SK-N-SH treated with all-trans-retinoic acid at 6 μM for 48 hours (cell line): ENCODE measurements around the gene HMGB3.

ENCODE experiments used
- ATAC-seq: fragments of 200-7000 bp; cut with Tn5 transposase; 3 replicates; pipeline ENCODE4 v1.9.1; 2020; ENCODE audit warnings: mild to moderate bottlenecking, moderate library complexity
- ARNTL ChIP-seq: fragments of 450-650 bp; formaldehyde crosslinking; IDR thresholded peaks from 2 replicates; pipeline ENCODE4 v1.5.0; 2020; ENCODE audit warnings: low read depth, mild to moderate bottlenecking, moderate library complexity, borderline replicate concordance
- BACH2 ChIP-seq: fragments of 250-450 bp; sonication (Bioruptor Pico); IDR thresholded peaks from 2 replicates; pipeline ENCODE4 v1.9.0; 2021; ENCODE audit warnings: mild to moderate bottlenecking, borderline replicate concordance
- CSDC2 ChIP-seq: fragments of 250-450 bp; sonication (Bioruptor Pico); IDR thresholded peaks from 2 replicates; pipeline ENCODE4 v1.5.0; 2020; ENCODE audit warnings: mild to moderate bottlenecking, moderate library complexity
- ESRRG ChIP-seq: fragments of 250-450 bp; sonication (Bioruptor Pico); IDR thresholded peaks from 2 replicates; pipeline ENCODE4 v1.6.1; 2021; ENCODE audit warnings: mild to moderate bottlenecking
- ISL1 ChIP-seq: fragments of 250-450 bp; sonication (Bioruptor Pico); IDR thresholded peaks from 2 replicates; pipeline ENCODE4 v2.1.2; 2022; ENCODE audit warnings: mild to moderate bottlenecking, moderate library complexity
- PATZ1 ChIP-seq: fragments of 250-450 bp; sonication (Bioruptor Pico); IDR thresholded peaks from 2 replicates; pipeline ENCODE4 v1.8.0; 2020; ENCODE audit warnings: mild to moderate bottlenecking, moderate library complexity, borderline replicate concordance
- PPARA ChIP-seq: fragments of 250-450 bp; sonication (Bioruptor Pico); IDR thresholded peaks from 2 replicates; pipeline ENCODE4 v1.5.0; 2020; ENCODE audit warnings: mild to moderate bottlenecking, borderline replicate concordance
- RARB ChIP-seq: fragments of 250-450 bp; sonication (Bioruptor Pico); IDR thresholded peaks from 2 replicates; pipeline ENCODE4 v1.8.0; 2021; ENCODE audit warnings: mild to moderate bottlenecking, moderate library complexity
- SNAI2 ChIP-seq: fragments of 250-450 bp; sonication (Bioruptor Pico); IDR thresholded peaks from 2 replicates; pipeline ENCODE4 v1.5.0; 2020; ENCODE audit warnings: mild to moderate bottlenecking, moderate library complexity
- TCF4 ChIP-seq: fragments of 250-450 bp; sonication (Bioruptor Pico); IDR thresholded peaks from 2 replicates; pipeline ENCODE4 v1.8.0; 2021; ENCODE audit warnings: mild to moderate bottlenecking, moderate library complexity, borderline replicate concordance
- TOX ChIP-seq: fragments of 250-450 bp; sonication (Bioruptor Pico); IDR thresholded peaks from 2 replicates; pipeline ENCODE4 v1.8.0; 2021; ENCODE audit warnings: mild to moderate bottlenecking, moderate library complexity, borderline replicate concordance
- TSHZ2 ChIP-seq: fragments of 250-450 bp; sonication (Bioruptor Pico); IDR thresholded peaks from 2 replicates; pipeline ENCODE4 v1.5.0; 2020; ENCODE audit warnings: mild to moderate bottlenecking, moderate library complexity
- ZC3H10 ChIP-seq: fragments of 250-450 bp; sonication (Bioruptor Pico); IDR thresholded peaks from 2 replicates; pipeline ENCODE4 v1.5.1; 2021; ENCODE audit warnings: mild to moderate bottlenecking, moderate library complexity
- ZFP3 ChIP-seq: fragments of 250-450 bp; sonication (Bioruptor Pico); IDR thresholded peaks from 2 replicates; pipeline ENCODE4 v1.5.0; 2020; ENCODE audit warnings: mild to moderate bottlenecking, moderate library complexity
- ZFP30 ChIP-seq: fragments of 450-650 bp; formaldehyde crosslinking; IDR thresholded peaks from 2 replicates; pipeline ENCODE4 v1.5.0; 2022; ENCODE audit warnings: mild to moderate bottlenecking, moderate library complexity
- ZNF70 ChIP-seq: fragments of 450-650 bp; formaldehyde crosslinking; IDR thresholded peaks from 2 replicates; pipeline ENCODE4 v1.5.0; 2020; ENCODE audit warnings: mild to moderate bottlenecking, moderate library complexity
- ZNF8 ChIP-seq: fragments of 450-650 bp; formaldehyde crosslinking; IDR thresholded peaks from 2 replicates; pipeline ENCODE4 v1.5.0; 2020; ENCODE audit warnings: mild to moderate bottlenecking, moderate library complexity
- TF ChIP-seq, protein P1 (sequence below): fragments of 250-450 bp; sonication (Bioruptor Pico); IDR thresholded peaks from 2 replicates; pipeline ENCODE4 v1.8.0; 2021; ENCODE audit warnings: low read depth, mild to moderate bottlenecking, moderate library complexity, borderline replicate concordance
- TF ChIP-seq, protein P2 (sequence below): fragments of 250-450 bp; sonication (Bioruptor Pico); IDR thresholded peaks from 2 replicates; pipeline ENCODE4 v1.5.1; 2021; ENCODE audit warnings: mild to moderate bottlenecking, moderate library complexity

The HMGB3 gene

DNA sequence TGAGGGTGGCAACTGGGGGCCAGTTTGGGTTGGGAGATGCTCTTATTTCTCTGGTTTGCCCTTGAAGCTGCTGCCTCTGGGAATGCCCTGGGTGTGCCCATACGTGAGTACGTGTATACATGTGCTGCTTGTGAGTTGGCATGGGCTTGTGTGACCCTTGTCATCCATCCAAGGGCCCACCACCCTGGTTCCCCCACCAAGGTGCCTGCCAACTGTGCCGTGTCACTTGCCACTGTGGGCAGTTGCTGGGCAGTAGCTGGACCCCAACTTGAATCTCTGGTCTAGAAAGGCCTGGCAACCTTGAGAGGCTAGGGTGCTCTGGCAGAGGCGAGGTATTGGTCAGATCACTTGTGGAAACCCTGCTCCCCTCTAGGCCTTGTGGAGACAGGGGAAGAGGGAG, 2.4 kb upstream of the HMGB3 start:
- TF ChIP-seq, protein P1, sequence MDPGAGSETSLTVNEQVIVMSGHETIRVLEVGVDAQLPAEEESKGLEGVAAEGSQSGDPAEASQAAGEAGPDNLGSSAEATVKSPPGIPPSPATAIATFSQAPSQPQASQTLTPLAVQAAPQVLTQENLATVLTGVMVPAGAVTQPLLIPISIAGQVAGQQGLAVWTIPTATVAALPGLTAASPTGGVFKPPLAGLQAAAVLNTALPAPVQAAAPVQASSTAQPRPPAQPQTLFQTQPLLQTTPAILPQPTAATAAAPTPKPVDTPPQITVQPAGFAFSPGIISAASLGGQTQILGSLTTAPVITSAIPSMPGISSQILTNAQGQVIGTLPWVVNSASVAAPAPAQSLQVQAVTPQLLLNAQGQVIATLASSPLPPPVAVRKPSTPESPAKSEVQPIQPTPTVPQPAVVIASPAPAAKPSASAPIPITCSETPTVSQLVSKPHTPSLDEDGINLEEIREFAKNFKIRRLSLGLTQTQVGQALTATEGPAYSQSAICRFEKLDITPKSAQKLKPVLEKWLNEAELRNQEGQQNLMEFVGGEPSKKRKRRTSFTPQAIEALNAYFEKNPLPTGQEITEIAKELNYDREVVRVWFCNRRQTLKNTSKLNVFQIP (CRISPR knock-in tag) = no peak
- TF ChIP-seq ESRRG (CRISPR knock-in tag) (no peak), PATZ1 (no peak), ZNF8 (CRISPR knock-in tag) (no peak), PPARA (CRISPR knock-in tag) (no peak), SNAI2 (CRISPR knock-in tag) (no peak), ZFP30 (CRISPR knock-in tag) (no peak), TOX (CRISPR knock-in tag) (no peak), ISL1 (CRISPR knock-in tag) (no peak), ARNTL (CRISPR knock-in tag) (no peak), ZFP3 (CRISPR knock-in tag) (no peak), TSHZ2 (CRISPR knock-in tag) (no peak), TCF4 (CRISPR knock-in tag) (no peak), ZC3H10 (CRISPR knock-in tag) (no peak), CSDC2 (no peak), BACH2 (no peak)
- TF ChIP-seq, protein P2, sequence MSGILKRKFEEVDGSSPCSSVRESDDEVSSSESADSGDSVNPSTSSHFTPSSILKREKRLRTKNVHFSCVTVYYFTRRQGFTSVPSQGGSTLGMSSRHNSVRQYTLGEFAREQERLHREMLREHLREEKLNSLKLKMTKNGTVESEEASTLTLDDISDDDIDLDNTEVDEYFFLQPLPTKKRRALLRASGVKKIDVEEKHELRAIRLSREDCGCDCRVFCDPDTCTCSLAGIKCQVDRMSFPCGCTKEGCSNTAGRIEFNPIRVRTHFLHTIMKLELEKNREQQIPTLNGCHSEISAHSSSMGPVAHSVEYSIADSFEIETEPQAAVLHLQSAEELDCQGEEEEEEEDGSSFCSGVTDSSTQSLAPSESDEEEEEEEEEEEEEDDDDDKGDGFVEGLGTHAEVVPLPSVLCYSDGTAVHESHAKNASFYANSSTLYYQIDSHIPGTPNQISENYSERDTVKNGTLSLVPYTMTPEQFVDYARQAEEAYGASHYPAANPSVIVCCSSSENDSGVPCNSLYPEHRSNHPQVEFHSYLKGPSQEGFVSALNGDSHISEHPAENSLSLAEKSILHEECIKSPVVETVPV (CRISPR knock-in tag) = no peak
- no peak for ATAC-seq

- TF ChIP-seq ZNF70 (CRISPR knock-in tag) (no peak), TOX (CRISPR knock-in tag) (no peak), ZFP30 (CRISPR knock-in tag) (no peak), ARNTL (CRISPR knock-in tag) (no peak), PATZ1 (no peak), BACH2 (no peak), PPARA (CRISPR knock-in tag) (no peak), RARB (CRISPR knock-in tag) (no peak), ESRRG (CRISPR knock-in tag) (no peak)
- TF ChIP-seq, protein P1 (CRISPR knock-in tag) = no peak
- no peak for ATAC-seq
Observed at GRCh38 chrX:150982235-150982787, 824 bp upstream of the HMGB3 start.
